ENCODE data around the gene KLHDC4. TPM values are rescaled to one million over a fixed set of nuclear protein-coding genes. Genes with fewer than 3 reads are reported as not detected.

KLHDC4 gene
- total and polyA plus RNA-seq, 2 of the 4 experiments (the other 2 are of a cell fraction): 13.6 to 19.0 TPM

GRCh38 chr16:87713451-87714229, 52.1 kb downstream of the KLHDC4 start:
- Histone ChIP-seq H3K4me3 (ENCODE audit: insufficient read depth, low read depth, low read length) (no peak overlapping the region), H3K36me3 (ENCODE audit: control insufficient read depth, insufficient read depth, low read length) (peaks cover 30% of the 10 kb centered on the region), H3K79me1 (ENCODE audit: low read depth in 1 of 2, low read length in 2 of 2) (no peaks in the 10 kb centered on the region), H2AK9ac (replicated peaks; ENCODE audit: low read depth, low read length, poor library complexity) (no peak overlapping the region), H3K27ac (ENCODE audit: insufficient read depth, low read length) (no peak overlapping the region), H3K9me1 (ENCODE audit: insufficient read depth, low read length) (peaks cover 2% of the 10 kb centered on the region), H2BK5ac (ENCODE audit: low read depth, low read length, poor library complexity, severe bottlenecking) (no peak overlapping the region), H2BK15ac (ENCODE audit: low read depth, low read length) (no peak overlapping the region), H3K9ac (ENCODE audit: low read depth, low read length) (no peak overlapping the region), H2BK20ac (ENCODE audit: low read depth, low read length) (no peak overlapping the region), H3K4ac (ENCODE audit: low read depth, low read length) (no peak overlapping the region), H3K4me1 (ENCODE audit: control insufficient read depth, insufficient read depth, low read length) (no peaks in the 10 kb centered on the region), H3K23ac (ENCODE audit: low read depth, low read length) (no peak overlapping the region), H3K4me2 (ENCODE audit: low read depth, low read length) (no peak overlapping the region), H3K18ac (ENCODE audit: low read depth, low read length) (no peak overlapping the region), H4K5ac (ENCODE audit: low read depth, low read length) (no peak overlapping the region), H4K91ac (ENCODE audit: insufficient read depth, low read depth, low read length) (no peak overlapping the region), H3K9me3 (ENCODE audit: control insufficient read depth, insufficient read depth, low read length) (no peaks in the 10 kb centered on the region), H2AK5ac (ENCODE audit: low read depth, low read length) (no peak overlapping the region), H4K20me1 (ENCODE audit: insufficient read depth, low read length) (no peaks in the 10 kb centered on the region), H2BK120ac (ENCODE audit: low read depth, low read length) (no peak overlapping the region), H3K14ac (replicated peaks; ENCODE audit: low read depth, low read length) (no peak overlapping the region), H4K8ac (ENCODE audit: low read depth in 2 of 2, low read length in 2 of 2) (no peak overlapping the region), H3K56ac (ENCODE audit: extremely low read depth, insufficient read depth, low read length) (no peak overlapping the region), H3K27me3 (ENCODE audit: control insufficient read depth, insufficient read depth, low read length) (no peaks in the 10 kb centered on the region), H2AFZ (replicated peaks; ENCODE audit: low read length, poor library complexity) (no peak overlapping the region)
- TF ChIP-seq FOS (IDR thresholded peaks at IDR 0.05; ENCODE audit: low read depth, low read length): no peak
- no peak for TF ChIP-seq RCOR1 (IDR thresholded peaks at IDR 0.05; ENCODE audit: insufficient replicate concordance, low read length)
- no peak for TF ChIP-seq MAFK (IDR thresholded peaks at IDR 0.05; ENCODE audit: low read depth, low read length)
- TF ChIP-seq RFX5 (IDR thresholded peaks at IDR 0.05; ENCODE audit: low read depth, low read length): no peak
- TF ChIP-seq, protein P1, sequence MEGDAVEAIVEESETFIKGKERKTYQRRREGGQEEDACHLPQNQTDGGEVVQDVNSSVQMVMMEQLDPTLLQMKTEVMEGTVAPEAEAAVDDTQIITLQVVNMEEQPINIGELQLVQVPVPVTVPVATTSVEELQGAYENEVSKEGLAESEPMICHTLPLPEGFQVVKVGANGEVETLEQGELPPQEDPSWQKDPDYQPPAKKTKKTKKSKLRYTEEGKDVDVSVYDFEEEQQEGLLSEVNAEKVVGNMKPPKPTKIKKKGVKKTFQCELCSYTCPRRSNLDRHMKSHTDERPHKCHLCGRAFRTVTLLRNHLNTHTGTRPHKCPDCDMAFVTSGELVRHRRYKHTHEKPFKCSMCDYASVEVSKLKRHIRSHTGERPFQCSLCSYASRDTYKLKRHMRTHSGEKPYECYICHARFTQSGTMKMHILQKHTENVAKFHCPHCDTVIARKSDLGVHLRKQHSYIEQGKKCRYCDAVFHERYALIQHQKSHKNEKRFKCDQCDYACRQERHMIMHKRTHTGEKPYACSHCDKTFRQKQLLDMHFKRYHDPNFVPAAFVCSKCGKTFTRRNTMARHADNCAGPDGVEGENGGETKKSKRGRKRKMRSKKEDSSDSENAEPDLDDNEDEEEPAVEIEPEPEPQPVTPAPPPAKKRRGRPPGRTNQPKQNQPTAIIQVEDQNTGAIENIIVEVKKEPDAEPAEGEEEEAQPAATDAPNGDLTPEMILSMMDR (conservative IDR thresholded peaks at IDR 0.05; ENCODE audit: low read depth, low read length): no peak
- TF ChIP-seq CEBPB (IDR thresholded peaks at IDR 0.05; ENCODE audit: low read depth, low read length): no peak
- no peak for TF ChIP-seq BHLHE40 (IDR thresholded peaks at IDR 0.05; ENCODE audit: low read depth, low read length)
- TF ChIP-seq POLR2A (IDR thresholded peaks at IDR 0.05; ENCODE audit: low read depth, low read length): no peak
- TF ChIP-seq MAZ (IDR thresholded peaks at IDR 0.05; ENCODE audit: borderline replicate concordance, low read depth, low read length): no peak
- TF ChIP-seq, protein P2, sequence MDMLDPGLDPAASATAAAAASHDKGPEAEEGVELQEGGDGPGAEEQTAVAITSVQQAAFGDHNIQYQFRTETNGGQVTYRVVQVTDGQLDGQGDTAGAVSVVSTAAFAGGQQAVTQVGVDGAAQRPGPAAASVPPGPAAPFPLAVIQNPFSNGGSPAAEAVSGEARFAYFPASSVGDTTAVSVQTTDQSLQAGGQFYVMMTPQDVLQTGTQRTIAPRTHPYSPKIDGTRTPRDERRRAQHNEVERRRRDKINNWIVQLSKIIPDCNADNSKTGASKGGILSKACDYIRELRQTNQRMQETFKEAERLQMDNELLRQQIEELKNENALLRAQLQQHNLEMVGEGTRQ (IDR thresholded peaks at IDR 0.05; ENCODE audit: low read depth, low read length): no peak
- no peak for TF ChIP-seq ELK1 (IDR thresholded peaks at IDR 0.05; ENCODE audit: borderline replicate concordance, low read depth, low read length)
- no peak for TF ChIP-seq NFE2L2 (IDR thresholded peaks at IDR 0.05; ENCODE audit: low read depth, low read length)
- TF ChIP-seq SMC3 (IDR thresholded peaks at IDR 0.05; ENCODE audit: low read depth, low read length): no peak
- TF ChIP-seq CHD1 (IDR thresholded peaks at IDR 0.05; ENCODE audit: low read depth, low read length): no peak
- TF ChIP-seq MXI1 (IDR thresholded peaks at IDR 0.05; ENCODE audit: borderline replicate concordance, low read depth, low read length): no peak
- in situ Hi-C loops (cut with MboI; ENCODE audit: low sequenced_read_pairs) (no loop called here), intact Hi-C loops (cut with micrococcal nuclease) (no loop called here), dilution Hi-C loops (cut with HindIII; ENCODE audit: low sequenced_read_pairs, unreplicated experiment) (no loop called here)
- DNase-seq (no peak), ATAC-seq (ENCODE audit: low read depth) (no peak)
- POLR2A ChIA-PET (ENCODE audit: unreplicated experiment): no interaction called here
- BruUV-seq (replicated peaks): no TSS peak
- 94% methylated on average over 9 of the region's 19 CpGs; no CpG with 5 or more reads in 1 of the 2 experiments for WGBS, 2 experiments (ENCODE audit: extremely low coverage in 2 of 2, insufficient read length in 1 of 2)
- CTCF ChIA-PET: no interaction called here

Data from IMR-90 (cell line).